Measurements from ENCODE around the gene BRD7. TPM values are rescaled to one million over a fixed set of nuclear protein-coding genes. Genes with fewer than 3 reads are reported as not detected.

The BRD7 gene
- total RNA-seq, 2 donors from 2014 or later, result 21.8 to 32.6 TPM

DNA sequence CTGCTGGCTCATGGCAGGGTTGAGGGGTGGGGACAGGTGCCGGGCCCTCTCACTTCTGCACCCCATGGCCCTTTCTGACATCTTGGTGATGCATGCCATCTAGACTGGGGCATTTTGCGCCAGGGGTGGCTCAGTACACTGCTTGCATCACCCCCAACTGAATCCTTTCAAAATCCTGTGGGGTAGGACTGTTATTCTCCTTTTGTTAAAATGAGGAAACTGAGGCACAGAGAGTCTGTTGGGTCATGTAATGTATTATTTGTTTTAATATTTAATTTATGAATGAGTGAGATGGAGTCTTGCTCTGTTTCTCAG is 92.5 kb downstream of the BRD7 start:
- intact Hi-C loops (cut with DNase I), result no loop called here
- TF ChIP-seq, protein P1, sequence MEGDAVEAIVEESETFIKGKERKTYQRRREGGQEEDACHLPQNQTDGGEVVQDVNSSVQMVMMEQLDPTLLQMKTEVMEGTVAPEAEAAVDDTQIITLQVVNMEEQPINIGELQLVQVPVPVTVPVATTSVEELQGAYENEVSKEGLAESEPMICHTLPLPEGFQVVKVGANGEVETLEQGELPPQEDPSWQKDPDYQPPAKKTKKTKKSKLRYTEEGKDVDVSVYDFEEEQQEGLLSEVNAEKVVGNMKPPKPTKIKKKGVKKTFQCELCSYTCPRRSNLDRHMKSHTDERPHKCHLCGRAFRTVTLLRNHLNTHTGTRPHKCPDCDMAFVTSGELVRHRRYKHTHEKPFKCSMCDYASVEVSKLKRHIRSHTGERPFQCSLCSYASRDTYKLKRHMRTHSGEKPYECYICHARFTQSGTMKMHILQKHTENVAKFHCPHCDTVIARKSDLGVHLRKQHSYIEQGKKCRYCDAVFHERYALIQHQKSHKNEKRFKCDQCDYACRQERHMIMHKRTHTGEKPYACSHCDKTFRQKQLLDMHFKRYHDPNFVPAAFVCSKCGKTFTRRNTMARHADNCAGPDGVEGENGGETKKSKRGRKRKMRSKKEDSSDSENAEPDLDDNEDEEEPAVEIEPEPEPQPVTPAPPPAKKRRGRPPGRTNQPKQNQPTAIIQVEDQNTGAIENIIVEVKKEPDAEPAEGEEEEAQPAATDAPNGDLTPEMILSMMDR (IDR thresholded peaks at IDR 0.05), result no peak
- no peak for TF ChIP-seq POLR2A (IDR thresholded peaks at IDR 0.05)

DNA sequence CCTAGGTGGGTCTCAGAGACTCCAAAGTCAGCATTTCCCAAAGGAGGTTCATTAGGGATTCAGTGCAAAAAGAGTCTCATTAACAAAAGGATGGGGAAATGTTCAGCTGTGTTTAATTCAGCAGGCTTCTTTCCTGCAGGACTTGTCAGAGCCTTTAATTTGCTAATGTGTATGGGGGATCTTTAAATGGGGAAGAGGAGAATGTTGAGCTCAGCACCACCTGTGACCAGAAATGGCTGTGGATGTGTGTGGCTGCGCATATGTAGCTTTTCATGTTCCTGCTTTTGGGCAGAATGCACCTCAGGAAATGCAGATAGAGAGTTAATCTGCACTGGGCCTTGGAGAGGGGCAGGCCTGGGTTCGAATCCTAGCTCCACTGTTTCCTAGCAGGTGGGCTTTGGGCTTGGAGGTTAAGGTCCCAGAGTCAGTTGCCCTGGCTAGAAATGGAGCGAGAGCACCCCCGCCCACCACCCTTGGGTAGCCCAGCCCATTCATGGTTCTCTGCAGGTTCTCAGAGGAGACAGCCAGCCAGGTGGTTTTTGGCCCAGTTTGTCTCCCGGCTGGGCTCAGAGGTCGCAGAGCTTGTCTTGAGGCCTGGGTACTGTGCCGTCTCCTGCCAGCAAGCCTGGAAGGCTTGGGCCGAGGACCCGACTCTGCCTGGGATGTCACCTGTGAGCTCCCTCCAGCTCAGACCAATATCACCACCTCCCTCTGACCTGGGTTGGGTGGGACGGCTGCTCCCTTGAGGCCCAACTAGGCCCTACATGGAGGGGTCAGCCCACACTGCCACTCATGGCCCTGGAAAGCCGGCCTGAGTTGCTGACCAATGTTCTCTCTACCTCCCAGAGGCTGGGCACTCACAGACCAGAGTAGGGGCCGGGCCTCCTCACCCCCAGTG is 93.1 kb downstream of the BRD7 start:
- no peak overlapping the region for H3K4me3 ChIP-seq
- H3K9me3 ChIP-seq, result no peaks in the 10 kb centered on the region
- 54 to 78% methylated on average over 2 to 11 of the region's 12 CpGs for WGBS, 2 donors
- intact Hi-C loops (cut with DNase I), result no loop called here
- ATAC-seq (no peak), DNase-seq (no peak)
- H3K36me3 ChIP-seq (replicated peaks in 1 of 2; ENCODE audit: insufficient read depth in 1 of 2, low read depth in 2 of 2), result no peaks in the 10 kb centered on the region
- H3K4me1 ChIP-seq, result no peaks in the 10 kb centered on the region
- TF ChIP-seq, protein P1 (IDR thresholded peaks at IDR 0.05), result no peak
- no peak for TF ChIP-seq POLR2A (IDR thresholded peaks at IDR 0.05)
- H3K27ac ChIP-seq, result no peak overlapping the region
- H3K27me3 ChIP-seq, result no peaks in the 10 kb centered on the region

More for the DNA sequence above, 92.5 kb downstream of the BRD7 start:
- no peak for DNase-seq
- Histone ChIP-seq H3K4me1 (no peaks in the 10 kb centered on the region), H3K4me3 (no peak overlapping the region), H3K27me3 (no peaks in the 10 kb centered on the region), H3K36me3 (replicated peaks in 1 of 2; ENCODE audit: insufficient read depth in 1 of 2, low read depth in 2 of 2) (no peaks in the 10 kb centered on the region), H3K9me3 (no peaks in the 10 kb centered on the region), H3K27ac (no peak overlapping the region)
- no peak for ATAC-seq
- 88 to 91% methylated on average over 1 to 2 of the region's 2 CpGs for WGBS, 2 donors

DNA sequence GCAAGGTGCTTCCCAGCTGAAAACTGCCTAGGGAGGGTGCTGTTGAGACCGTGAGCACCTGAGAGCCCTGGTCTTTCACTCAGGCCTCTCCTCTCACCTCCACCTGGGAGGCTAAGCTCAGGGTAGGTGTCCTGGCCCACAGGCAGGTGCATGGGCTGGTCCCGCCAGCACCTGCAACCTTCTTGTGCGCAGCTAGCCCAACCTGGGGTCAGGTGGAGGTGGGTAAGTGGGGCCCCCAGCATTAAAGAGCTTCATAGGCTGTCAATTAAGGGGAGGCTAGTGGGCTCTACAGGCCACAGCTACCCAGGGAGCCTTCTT is 93.7 kb downstream of the BRD7 start:
- no peaks in the 10 kb centered on the region for H3K27me3 ChIP-seq
- ATAC-seq, result no peak
- H3K9me3 ChIP-seq, result no peaks in the 10 kb centered on the region
- no peak for TF ChIP-seq POLR2A (IDR thresholded peaks at IDR 0.05)
- TF ChIP-seq, protein P1 (IDR thresholded peaks at IDR 0.05), result no peak
- WGBS, 2 donors, result 89% methylated on average over 3 of the region's 3 CpGs; no CpG with 5 or more reads in 1 of the 2 donors
- intact Hi-C loops (cut with DNase I), result no loop called here
- no peak for DNase-seq
- H3K27ac ChIP-seq, result no peak overlapping the region
- H3K36me3 ChIP-seq (replicated peaks in 1 of 2; ENCODE audit: insufficient read depth in 1 of 2, low read depth in 2 of 2), result no peaks in the 10 kb centered on the region
- no peaks in the 10 kb centered on the region for H3K4me1 ChIP-seq
- no peak overlapping the region for H3K4me3 ChIP-seq

DNA sequence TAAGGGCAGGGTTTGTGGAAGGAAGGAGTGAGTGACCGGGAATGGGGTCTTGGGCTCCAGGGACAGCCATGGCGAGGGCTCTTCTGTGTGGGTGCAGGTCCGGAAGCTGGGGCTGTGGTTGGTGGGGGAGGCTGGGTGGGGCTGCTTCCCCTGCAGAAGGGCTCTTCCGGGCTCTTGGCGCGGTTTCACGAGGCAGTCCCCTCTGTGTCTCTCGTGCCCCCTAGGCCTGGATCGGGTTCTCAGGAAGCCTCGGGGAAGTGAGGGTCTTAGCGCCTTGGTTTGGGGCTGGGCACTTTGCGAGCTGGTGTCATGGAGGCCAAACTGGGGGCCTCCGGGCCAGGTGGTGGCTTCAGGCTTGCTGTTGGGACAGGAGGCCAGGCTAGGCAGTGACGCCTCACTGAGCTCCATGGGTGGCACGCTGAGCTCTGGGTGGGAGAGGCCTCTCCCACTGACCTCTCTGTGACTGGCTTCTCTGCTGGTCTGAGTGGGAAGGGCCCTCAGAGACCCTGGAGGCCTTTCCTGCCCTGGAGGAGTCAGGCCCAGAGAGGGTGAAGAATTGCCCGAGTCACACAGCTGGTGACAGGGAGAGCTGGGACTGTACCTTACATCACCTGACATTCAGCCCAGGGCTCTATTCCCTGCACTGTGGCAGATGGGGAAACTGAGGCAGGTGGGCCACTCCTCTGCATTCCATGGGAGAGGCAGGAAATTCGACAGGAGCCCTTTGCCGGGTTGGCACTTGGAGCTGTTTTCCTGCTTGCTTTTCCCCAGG is 94.3 kb downstream of the BRD7 start:
- no peaks in the 10 kb centered on the region for H3K27me3 ChIP-seq
- WGBS, 2 donors, result 79 to 88% methylated on average over 13 to 18 of the region's 18 CpGs
- no peaks in the 10 kb centered on the region for H3K36me3 ChIP-seq (replicated peaks in 1 of 2; ENCODE audit: insufficient read depth in 1 of 2, low read depth in 2 of 2)
- H3K9me3 ChIP-seq, result no peaks in the 10 kb centered on the region
- no peak overlapping the region for H3K4me3 ChIP-seq
- peak overlapping the region in 1 of 4 donors; percentile 65 for H3K27ac ChIP-seq
- DNase-seq (no peak), ATAC-seq (no peak)
- intact Hi-C loops (cut with DNase I), result no loop called here
- H3K4me1 ChIP-seq, result no peaks in the 10 kb centered on the region
- TF ChIP-seq, protein P1 (IDR thresholded peaks at IDR 0.05), result no peak
- TF ChIP-seq POLR2A (IDR thresholded peaks at IDR 0.05), result no peak
